TTC549 (cell line): ENCODE results near the gene TMEM259.

ENCODE experiments used
- FAIRE-seq: peaks from 2 replicates; lab custom pipeline; 2012; peaks lifted over from hg19 to GRCh38; lab: Jason Lieb, UNC

Gene TMEM259

DNA sequence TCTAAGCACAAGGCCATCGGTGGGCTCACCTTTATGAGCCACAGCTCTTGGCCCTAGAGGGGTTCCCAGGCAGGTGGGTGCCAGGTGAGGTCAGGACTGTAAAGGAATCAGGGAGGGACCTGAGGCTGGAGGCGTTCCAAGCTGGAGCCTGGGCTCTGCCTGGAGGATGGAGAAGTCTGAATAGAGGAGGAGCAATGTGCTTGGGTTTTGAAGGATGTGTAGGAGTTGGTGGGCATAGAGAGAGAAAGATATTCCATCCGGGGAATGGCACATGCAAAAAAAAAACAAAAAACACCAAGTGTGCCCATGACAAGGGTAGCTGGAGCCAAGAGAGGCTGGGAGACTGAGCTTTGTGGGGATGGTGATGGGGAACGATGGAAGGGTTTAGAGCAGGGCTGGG is 18.3 kb downstream of the TMEM259 start:
- no peak for FAIRE-seq

DNA sequence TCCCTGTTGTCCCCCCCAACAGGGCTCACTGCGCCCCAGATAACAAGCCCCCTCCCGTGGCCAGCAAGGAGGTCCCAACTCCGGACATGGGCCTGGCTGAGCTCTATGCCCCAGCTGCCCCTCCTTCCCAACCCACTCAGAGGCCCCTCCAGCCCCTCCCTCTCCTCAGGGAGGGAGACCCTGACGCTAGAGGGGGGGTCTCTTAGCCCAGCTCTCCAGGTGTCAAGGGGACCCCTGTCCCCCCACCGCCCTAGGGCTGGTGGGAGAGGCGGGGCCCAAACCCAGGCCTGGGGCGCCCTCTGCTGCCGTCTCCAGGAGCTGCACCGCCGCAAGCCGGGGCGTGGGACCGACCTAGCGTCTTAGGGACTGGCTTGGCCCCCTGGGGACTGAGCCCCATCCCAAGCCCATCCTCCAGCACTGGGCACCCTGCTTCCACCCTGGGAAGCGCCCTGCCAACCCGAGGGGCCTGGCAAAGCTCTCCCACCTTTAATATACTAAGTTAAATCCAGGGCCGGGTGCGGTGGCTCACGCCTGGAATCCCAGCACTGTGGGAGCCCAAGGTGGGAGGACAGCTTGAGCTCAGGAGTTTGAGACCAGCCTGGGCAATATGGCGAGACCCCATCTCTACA is 19.3 kb downstream of the TMEM259 start:
- no peak for FAIRE-seq

DNA sequence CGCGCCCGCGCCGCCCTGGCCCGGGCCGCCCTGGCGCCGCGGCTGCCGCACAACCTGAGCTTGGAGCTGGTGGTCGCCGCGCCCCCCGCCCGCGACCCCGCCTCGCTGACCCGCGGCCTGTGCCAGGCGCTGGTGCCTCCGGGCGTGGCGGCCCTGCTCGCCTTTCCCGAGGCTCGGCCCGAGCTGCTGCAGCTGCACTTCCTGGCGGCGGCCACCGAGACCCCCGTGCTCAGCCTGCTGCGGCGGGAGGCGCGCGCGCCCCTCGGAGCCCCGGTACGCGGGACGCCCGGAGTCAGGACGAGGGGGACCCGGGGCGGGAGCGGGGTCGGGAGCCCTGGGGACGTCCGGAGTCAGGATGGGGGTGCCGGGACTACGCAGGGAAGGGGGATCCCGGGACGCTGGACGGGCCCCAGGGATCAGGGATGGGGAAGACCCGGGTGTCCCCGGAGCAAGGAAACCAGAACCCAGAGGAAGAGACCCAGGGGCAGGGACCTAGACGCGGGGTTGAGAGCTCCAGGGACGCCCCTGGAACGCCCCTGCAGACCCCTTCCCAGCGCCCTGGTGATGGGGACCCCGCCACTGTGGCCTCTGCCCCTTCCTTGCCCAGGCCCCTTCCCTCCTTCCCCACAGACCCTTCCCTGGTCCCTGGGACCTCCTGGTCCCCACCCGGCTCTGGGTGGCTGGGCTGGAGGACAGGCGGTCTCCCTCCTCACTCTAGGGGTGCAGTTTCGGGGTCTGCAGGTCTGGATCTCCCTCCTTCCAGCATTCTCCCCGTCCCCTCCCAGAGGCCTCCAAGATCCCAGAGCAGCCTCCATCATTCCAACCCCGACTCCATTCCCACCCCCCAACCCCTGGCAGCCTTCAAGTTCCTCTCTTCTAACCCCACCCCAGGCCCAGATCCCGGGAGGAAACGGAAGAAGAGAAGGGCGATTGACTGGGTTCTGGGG is 20.1 kb downstream of the TMEM259 start:
- FAIRE-seq = no peak

DNA sequence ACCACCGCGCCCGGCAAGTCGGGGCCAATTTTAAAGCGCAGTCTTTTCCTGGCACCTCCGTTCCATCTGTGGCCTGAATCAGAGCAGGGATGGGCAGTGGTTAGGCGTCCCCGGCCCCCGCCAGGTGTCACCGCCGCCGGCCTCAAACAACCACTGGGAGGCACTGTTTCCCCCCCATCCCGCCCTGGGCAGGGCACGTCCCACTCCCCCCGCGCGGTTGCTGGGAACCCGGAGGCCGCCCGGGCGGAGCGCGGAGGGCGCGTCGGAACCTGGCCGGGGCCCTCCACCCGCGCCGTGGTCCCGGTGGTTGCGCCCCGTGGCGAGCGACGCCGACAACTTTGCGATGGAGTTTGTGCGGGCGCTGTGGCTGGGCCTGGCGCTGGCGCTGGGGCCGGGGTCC is 20.8 kb downstream of the TMEM259 start, which contains the start of gene GRIN3B:
Gene GRIN3B, plus strand, starts transcription at position 325 of the 400 bp plus-strand sequence. Its CDS starts 19 bp downstream, at position 344.
- no peak for FAIRE-seq

DNA sequence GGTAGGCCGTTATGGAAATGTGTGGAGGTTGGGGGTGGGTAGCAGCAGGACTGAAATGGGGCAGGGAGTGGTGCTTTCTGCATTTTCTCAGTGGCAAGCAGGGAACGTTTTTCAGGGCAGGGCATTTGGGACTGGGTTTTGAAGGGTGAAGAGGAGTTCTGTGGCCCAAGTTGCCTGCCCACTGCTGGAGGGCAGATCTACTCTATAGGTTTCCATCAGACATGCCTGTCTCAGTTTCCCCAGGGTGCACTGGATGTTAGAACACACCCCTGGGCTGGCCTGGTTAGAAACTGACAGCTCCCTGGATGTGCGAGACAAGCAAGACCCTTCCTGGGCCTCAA is 21.6 kb downstream of the TMEM259 start:
- FAIRE-seq = no peak

DNA sequence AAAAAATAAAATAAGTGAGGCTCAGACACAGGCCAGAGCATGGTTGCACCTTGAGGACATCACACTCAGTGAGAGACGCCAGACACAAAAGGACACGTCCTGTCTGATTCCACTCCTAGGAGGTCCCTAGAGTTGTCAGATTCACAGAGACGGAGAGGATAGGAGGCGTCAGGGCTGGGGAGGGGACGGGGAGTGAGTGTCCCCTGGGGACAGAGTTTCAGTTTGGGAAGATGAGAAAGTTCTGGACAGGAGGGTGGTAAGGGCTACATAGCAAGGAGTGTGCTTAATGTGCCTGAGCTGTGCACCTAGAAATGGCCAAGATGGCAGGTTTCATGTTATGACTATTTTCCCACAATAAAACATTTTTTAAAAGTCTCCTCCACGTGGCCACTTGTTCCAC is 22.9 kb downstream of the TMEM259 start:
- no peak for FAIRE-seq

DNA sequence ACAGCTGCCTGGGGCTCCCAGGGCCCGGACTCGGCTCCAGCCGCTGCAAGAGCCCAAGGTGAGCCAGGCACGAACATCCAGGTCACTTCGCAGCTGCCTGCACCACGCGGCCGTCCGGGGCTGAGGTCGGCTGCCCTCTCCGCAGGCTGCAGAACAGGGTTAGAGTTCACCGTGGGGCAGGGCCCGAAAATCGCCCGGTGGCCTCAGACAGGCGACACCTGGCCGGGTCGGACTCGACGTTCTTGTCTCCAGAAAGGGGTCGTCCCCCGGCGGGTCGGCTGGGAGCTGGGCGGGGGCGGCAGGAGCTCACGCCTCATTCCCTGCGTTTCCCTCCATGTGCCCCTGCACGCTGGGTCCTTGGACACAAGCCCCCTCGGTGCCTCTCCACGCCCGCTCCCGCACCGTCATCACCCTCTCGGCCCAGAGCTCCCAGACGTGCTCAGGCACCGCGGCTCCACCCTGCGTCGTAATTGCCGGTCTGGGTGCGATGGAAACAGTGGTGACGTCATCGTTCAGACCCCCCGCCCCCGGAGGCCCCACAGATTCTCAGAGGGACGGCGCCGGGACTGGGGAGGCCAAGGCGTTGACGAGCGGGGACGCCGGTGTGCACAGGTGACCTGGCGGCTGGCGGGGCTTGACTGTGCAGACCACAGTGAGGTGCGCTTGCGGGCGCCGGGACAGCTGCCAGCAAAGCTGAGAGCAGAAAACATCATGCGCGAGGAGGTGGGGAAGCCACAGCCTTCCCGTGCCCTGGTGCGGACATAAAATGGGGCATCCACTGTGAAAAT is 24.7 kb downstream of the TMEM259 start:
- FAIRE-seq = no peak

DNA sequence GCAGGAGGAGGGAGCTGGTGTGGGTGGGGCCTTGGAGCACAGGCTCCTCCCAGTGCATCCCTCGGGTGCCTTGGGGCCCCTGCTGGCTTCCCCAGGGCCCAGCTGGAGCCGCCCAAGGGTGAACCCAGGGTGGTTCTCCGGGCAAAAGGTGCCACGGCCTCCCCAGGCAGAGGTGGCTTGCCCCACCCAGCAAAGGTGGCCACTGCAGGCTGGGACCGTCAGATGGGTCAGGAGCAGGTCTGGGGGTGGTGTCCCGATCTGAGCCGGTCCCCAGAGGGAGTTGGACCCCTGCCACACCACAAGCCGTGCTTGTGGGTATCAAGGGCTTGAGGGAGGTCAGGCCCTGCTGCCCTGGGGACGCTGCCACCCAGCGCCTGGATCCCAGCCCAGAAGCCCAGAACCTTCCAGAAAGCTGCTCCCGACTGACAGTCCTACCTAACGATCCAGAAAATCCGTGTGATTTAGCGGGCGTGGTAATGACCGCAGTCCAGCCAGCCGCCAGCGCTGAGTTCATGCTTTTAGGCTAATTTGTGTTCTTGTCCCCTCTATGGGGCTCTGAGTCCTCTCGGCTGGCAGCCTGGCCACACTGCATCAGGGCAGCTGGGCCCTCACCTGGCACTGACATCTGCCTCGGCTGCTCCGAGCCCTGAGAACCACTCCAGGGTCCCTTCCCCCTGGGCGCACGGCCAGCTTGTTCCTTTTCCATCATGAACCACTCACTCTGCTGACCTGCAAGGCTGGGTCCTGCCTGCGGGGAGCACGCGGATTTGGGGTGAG is 25.7 kb downstream of the TMEM259 start:
- no peak for FAIRE-seq

DNA sequence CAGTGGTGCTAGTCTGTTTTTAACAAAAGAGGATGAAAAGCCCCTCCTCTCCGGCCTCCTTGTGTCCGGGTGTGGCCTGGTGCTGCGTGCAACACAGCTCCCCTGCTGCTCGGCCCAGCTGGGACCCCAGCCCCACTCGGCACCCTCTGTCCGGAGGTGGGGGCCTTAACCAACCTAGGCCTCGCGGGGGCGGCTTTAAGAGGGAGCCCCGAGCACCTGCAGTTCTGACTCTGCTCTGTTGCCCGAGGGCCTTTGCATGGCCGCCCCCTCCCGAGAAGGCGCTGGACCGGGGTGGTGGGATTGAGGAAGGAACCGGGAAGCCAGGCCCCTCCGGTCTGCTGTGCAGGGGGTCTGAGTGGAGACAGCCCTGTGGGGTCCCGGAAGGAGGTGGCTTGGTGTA is 26.4 kb downstream of the TMEM259 start:
- no peak for FAIRE-seq

DNA sequence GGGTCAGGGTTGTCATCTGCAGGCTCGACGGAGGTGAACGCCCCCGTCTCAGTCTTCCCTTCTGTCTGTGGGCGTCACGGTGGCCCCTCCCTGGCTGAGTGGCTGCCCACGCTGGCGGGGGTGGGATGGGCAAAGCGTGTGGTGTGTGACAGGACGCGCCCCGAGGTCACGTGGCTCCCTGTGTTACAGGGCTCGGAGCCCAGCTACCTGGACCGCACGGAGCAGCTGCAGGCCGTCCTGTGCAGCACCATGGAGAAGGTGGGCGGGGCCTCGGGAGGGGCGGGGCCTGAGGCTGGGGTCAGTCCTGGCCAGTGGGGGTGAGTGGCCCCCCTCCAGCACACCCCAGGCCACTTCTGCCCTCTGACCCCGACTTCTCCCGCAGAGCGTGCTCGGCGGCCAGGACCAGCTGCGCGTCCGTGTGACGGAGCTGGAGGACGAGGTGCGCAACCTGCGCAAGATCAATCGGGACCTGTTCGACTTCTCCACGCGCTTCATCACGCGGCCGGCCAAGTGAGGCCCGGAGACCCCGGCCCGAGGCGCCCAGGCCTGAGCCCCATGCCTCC is 27.0 kb downstream of the TMEM259 start:
- FAIRE-seq = no peak

DNA sequence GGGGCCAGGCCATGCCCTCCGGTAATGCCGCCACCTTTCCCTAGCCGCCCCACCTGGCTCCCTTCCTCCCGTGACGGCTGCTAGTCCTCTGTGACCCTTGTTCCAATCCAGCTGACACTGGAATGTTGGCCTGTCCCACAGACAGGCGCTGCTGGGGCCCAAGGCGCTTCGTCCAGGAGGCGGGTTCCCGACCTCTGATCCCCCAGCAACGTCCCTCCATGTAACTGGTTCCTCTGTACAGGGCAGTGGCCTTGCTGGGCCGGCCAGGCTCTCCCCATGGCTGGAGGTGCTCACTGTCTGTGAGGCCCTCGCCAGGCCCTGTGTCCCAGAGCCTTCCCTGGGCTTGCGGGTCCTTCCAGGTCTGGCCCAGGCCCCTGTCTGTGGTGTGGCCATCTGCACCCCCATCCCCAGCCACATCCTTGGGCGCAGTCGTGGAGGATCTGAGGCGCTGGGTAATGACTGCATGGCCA is 27.5 kb downstream of the TMEM259 start:
- FAIRE-seq = no peak

DNA sequence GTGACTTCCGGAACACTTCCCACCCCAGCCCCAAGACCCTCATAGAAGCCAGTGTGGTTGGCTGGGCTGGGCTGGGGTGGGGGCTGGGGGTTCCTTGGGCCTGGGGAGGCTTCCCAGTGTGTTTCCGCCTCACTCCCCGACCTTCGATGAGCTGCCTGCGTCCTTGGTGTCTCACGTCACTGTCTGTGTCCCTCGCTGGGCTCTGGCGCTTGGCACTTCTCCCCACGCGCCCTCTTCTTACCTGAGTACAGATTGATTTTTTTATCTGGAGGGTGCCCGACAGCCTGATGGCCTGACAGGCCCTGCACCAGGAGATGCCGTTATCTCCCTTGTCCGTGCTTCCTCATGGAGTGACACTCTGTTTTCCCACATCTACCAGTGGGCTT is 28.3 kb downstream of the TMEM259 start:
- no peak for FAIRE-seq

DNA sequence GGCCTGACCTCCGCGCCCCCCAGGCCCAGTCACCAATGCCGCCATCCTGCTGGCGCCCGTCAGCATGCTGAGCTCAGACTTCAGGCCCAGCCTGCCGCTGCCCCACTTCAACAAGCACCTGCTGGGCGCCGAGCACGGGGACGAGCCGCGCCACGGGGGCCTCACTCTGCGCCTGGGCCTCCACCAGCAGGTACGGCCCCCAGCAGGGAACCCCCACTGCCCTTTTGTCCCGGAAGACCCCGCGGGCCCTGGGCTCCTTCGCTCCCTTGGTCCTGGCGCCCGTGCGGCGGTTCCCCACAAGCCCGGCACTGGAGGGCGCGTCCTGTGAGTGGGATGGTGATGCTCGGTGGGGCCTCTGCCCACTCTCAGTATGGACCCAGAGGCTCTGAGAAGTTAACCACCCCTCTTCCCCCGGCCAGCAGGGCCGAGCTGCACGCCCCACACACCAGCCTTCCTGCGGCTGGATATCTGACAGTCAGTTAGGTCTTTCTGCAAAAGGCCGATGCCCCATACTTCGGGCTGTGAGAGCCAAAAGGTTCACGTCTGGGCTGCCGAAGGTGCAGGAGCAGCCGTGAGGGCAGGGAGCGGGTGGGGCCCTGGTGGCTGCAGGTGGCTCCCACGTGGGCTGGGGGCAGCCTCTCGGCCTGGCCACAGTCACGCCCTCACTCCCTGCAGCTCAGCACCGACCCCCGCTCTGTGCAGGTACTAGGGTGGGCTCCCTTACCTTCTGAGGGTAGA is 28.8 kb downstream of the TMEM259 start:
- FAIRE-seq = no peak

DNA sequence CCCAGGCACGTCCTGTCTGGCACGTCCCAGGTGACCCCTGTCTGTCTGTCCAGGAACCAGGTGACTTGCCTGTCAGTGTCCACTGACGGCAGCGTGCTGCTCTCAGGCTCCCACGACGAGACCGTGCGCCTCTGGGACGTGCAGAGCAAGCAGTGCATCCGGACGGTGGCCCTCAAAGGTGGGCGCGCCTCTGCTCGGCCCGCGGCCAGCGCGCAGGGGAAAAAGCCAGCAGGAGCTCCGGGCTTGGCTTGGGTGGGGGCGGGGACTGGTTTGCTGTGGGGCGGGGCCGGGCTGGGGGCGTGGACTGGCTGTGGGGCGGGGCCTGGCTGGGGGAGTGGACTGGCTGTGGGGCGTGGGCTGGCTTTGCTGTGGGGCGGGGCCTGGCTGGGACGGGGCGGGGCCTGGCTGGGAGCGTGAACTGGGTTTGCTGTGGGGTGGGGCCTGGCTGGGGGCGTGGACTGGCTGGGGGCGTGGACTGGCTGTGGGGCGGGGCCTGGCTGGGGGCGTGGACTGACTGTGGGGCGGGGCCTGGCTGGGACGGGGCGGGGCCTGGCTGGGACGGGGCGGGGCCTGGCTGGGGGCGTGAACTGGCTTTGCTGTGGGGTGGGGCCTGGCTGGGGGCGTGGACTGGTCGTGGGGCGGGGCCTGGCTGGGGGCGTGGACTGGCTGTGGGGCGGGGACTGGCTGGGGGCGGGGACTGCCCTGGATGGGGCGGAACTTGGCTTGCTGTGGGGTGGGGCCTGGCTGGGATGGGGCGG is 29.6 kb downstream of the TMEM259 start:
- FAIRE-seq = no peak

DNA sequence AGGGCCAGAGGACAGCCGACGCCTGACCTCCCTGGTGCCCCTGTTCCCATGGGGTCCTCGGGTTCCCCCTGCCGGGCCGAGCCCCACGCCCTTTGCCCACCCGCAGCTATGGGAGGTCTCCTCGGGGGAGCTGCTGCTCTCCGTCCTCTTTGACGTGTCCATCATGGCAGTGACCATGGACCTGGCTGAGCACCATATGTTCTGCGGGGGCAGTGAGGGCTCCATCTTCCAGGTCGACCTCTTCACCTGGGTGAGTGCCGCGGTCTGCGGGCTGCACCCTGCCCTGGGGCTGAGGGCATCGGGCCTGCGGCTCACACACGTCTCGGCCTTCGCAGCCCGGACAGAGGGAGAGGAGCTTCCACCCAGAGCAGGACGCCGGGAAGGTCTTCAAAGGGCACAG is 30.2 kb downstream of the TMEM259 start:
- no peak for FAIRE-seq

DNA sequence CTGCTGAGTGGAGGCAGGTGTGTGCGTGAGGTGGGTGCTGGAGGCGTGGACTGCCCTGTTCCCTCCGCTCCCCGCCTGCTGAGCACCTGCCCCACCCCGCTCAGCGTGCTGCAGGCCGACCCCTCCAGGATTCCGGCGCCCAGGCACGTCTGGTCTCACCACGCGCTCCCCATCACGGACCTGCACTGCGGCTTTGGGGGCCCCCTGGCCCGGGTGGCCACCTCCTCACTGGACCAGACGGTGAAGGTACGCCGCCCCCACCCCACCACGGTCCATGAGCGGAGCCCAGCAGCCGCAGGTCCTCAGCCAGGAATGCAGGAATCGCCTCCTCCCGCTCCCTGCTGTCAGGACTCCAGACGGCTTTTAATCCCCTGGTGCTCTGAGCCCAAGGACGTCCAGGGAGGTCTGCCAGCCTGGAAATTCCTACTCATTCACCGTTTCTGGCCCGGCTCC is 30.8 kb downstream of the TMEM259 start:
- no peak for FAIRE-seq

DNA sequence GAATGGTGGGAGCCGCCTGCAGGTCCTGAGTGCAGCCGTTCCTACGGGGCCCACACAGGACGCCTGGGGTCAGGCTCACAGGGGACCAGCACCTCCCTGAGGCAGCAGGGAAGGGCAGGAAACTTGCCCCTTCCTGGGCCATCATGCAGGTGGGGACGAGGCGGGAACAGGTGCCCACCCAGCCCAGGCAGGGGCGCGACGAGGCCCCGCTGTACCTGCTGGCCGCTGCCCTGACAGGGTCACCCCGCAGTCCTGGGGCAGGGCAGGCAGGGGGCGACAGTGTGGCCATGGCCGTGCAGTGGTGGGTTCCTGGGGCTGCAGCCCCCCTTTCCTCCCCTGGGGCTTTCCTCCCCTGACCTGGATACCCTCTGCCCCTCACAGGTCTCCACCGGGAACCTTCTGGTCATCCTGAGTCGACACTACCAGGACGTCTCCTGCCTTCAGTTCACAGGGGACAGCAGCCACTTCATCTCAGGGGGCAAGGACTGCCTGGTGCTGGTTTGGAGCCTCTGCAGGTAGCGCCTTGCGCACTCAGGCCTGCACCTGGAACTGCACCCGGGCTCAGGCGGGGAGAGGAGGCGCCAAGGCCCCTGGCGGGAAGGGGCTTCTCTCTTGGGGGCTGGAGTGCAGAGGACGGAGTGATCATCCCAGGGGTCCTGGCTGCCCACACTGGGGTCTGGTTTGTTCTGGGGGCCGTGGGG is 31.4 kb downstream of the TMEM259 start:
- FAIRE-seq = no peak

DNA sequence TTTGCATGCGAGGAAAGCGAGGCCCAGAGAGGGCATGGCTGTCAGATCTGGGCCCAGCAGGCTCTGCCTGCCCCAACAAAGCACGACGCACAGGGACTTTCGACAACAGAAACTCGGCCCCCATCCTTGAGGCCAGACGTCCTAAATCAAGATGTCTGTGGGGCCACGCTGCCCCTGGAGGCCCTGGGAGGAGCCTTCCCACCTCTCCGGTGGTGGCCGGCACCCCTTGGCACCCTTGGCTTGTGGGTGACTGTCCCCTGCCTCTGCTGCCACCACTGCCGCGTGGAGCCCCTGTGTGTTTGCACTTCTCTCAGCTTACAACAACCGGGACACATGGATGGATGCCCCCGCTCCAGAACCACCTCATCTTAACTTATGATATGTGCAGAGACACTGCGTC is 32.4 kb downstream of the TMEM259 start:
- no peak for FAIRE-seq

DNA sequence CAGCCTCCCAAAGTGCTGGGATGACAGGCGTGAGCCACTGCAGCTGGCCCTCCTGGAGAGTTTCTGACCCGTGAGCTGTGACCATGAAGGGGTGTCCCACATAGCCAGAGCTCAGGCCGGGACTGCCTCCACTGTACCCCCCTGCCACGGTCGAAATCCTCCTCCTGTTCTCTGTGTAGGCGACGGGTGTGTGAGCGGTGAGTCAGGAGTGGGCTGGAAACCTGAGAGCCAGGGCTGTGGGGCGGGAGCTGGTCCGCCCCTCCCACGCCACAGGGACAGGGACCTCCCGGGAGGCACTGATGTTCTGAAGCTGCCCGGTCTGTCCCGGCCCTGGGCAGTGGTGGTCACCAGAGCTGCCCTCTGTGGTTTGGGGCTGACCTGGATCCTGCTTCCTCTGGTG is 32.8 kb downstream of the TMEM259 start:
- no peak for FAIRE-seq

DNA sequence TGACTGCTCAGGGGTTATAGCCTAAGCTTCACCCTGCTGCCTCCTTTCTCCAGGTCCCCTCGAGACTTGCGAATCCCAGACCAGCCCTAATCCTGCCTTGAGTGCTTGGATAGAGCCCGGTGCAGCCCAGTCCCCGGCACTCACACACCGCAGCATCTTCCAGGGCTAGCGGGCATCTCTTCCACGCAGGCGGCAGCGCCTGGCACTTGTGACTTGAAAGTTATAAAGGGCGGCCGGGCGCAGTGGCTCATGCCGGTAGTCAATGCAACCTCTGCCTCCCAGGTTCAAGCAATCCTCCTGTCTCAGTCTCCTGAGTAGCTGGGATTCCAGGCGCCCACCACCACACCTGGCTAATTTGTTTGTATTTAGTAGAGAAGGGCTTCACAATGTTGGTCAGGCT is 34.8 kb downstream of the TMEM259 start:
- no peak for FAIRE-seq
